Left cardiac atrium (tissue), 4 donors: ENCODE data around the gene NDUFS7. TPM values are rescaled to one million over a fixed set of nuclear protein-coding genes. Genes with fewer than 3 reads are reported as not detected.
A peak's percentile ranks its signal among the peaks of the same experiment; 100 is the strongest.
"Not testable (repeated sequence)": the region's sequence is repeated elsewhere in the genome, so short reads cannot be mapped to it uniquely, and the experiment has no call there.

ENCODE experiments used
- ATAC-seq, 2 donors: fragments of 200-7000 bp; cut with Tn5 transposase; one replicate each; pipeline ENCODE4 v1.9.1; 2020; ENCODE audit warnings: mild to moderate bottlenecking in 2 of 2, moderate library complexity in 2 of 2
- DNase-seq: peaks from one replicate; pipeline ENCODE4 v3.0.0-alpha.2; 2020
- intact Hi-C, 2 donors: fragments of 100-400 bp; cut with DNase I; formaldehyde crosslinking; loops; one replicate each; pipeline versions ENCODE4 v1.14.1 to v1.15.1; 2022 to 2023
- total RNA-seq, 2 donors: library from RNA; stranded (reverse); fragmentation: NEBNext Ultra II Directional; extraction: Animal tissue kit (Norgen Biotek cat#: 25700); gene quantifications; one replicate each; pipeline ENCODE4 v1.2.1, GENCODE V29; 2021
- donor health status: DM: no; HTN: yes; CAD: no.
- donor health status: DM: no; HTN: yes; CAD: no; lungs with severe emphysema.
- donor health status: DM: yes; HTN: yes; CAD: no.
- donor health status: Dilated cardiomyopathy.

The NDUFS7 gene
- total RNA-seq, 2 donors from 2014 or later = 240 to 267 TPM

DNA sequence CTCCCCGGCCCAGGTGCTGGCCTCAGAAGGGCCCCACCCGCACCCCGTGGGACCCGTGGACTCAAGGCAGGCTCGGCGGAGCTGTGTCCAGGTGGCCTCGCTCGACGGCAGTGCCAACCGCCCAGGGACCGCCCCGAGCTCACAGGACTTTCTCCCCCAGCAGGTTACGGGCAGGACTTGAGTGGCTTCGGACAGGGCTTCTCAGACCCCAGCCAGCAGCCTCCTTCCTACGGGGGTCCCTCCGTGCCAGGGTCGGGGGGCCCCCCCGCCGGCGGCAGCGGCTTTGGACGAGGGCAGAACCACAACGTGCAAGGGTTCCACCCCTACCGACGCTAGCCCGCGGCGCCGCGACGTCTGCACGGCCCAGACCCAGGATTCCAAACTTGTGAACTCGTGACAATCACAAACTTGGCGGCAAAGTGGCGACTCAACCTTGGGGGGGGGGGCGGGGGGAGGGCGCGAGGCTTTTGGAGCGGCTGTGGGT, 50.9 kb downstream of the NDUFS7 start:
- DNase-seq = peak; percentile 24
- no peak for ATAC-seq
- intact Hi-C loops = no loop called here

DNA sequence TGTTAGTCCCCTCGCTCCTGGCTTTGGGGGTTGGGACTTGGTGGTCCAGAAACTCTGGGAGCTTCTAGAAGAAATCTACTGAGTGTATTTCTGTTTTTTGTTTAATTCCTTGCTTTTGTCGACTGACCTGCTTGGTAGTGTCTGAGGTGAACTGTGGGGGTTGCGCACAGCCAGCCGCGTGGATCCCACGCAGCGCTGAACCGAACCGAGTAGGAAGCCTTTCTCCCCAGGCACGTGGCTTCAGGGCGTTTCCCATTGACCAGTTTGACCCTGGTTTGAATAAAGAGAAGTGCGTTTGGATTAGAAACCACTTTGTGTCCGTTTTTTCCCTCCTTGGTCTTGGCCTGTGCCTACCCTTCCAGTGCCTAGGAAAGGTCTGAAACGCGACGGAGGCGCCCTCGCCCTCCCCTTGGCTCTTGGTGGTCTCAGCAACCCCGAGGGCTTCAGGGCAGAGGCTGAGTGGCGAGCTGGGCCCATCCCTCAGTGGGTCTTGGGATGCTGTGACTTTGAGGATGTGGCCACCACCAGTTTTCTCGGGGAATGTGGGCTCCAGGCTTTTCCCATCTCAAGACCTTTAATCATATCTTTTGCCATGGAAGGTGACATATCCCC, 51.8 kb downstream of the NDUFS7 start:
- ATAC-seq (no peak), DNase-seq (no peak)
- intact Hi-C loops = no loop called here

GRCh38 chr19:1437609-1438008, 53.9 kb downstream of the NDUFS7 start:
- intact Hi-C loops = no loop called here
- ATAC-seq (no peak), DNase-seq (no peak)

DNA sequence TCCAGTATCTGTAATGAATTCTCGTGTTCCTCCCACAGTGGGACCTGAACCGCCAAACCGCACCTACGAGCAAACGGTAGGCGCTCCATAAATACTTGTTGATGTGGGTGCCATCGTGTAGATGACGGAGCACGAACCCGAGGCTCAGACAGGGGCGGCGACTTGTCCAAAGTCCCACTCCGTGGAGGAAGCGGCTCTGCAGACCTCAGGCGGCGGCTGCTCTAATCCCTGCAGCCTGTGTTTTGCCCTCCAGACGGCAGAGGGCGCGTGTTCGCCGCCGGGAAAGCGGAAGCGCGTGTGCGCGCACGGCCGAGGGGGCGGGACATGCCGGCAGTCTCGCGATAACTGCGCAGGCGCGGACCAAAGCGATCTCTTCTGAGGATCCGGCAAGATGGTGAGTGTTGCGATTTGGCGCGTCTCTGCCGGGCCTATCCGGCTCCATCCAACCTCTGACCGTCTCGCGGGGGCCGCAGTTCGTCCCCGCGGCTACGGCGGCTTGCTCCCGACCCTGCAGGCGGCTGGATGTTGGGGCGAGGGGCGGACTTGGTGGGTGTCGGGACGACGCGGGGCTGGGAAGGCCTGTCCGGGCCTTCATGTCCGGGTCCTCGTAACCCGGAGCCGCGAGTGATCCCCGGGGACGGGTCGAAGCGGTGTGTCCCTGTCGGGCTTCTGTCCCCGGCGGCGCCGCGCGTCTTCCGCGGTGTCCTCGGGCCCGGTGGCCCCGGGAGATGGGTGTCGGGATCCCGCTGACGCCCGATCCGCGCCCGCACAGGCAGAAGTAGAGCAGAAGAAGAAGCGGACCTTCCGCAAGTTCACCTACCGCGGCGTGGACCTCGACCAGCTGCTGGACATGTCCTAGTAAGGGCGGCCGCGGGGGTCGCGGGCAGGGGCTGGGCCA, 54.6 kb downstream of the NDUFS7 start, which contains the start of gene RPS15:
RPS15 (plus strand) TSS at position 362 of the 898 bp plus-strand sequence; CDS start at position 392, 30 bp downstream.
- intact Hi-C loops = no loop called here
- ATAC-seq (peak; percentile 88 to 95), DNase-seq (peak; percentile 96)

DNA sequence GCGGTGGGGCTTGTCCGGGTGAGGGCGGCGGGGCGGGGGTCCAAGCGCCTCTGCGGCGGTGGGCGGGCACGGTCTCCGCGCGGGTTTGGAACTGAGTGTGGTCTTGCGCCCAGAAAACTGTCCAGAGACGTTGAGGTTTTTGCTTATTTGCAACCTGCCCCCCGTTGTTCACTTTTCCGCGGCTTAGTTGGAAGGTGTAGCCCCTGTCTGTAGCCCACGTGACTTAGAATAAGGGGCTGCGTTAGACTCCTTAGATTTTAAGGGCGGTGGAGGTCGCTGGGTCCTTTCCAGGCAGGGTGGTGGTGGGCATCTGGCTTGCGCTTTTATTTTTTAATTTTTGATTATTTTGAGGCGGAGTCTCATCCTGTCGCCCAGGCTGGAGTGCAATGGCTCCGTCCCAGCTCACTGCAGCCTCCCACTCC, 55.2 kb downstream of the NDUFS7 start:
- intact Hi-C loops = no loop called here
- ATAC-seq (no peak), DNase-seq (no peak)

- ATAC-seq, intact Hi-C loops, DNase-seq: not testable (repeated sequence)
Measured at GRCh38 chr19:1439525-1440417, 56.1 kb downstream of the NDUFS7 start.

DNA sequence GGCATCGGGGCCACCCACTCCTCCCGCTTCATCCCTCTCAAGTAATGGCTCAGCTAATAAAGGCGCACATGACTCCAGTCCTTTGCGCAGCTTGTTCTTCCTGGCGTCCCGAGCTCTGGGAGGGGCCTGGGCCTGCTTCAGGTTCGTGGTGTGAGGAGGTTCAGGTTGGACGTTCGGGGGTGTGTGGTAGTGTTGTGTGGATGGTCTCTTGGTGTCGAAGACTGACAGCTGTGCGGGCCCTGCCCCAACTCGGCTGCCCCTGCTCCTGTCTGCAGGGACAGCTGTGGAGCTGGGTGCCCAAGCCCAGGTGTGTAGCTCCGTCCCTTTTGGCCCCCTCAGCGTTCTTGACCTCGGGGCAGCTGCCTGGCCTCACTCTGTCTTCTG, 56.7 kb downstream of the NDUFS7 start:
- ATAC-seq = no peak
- DNase-seq = no peak
- intact Hi-C loops = no loop called here

DNA sequence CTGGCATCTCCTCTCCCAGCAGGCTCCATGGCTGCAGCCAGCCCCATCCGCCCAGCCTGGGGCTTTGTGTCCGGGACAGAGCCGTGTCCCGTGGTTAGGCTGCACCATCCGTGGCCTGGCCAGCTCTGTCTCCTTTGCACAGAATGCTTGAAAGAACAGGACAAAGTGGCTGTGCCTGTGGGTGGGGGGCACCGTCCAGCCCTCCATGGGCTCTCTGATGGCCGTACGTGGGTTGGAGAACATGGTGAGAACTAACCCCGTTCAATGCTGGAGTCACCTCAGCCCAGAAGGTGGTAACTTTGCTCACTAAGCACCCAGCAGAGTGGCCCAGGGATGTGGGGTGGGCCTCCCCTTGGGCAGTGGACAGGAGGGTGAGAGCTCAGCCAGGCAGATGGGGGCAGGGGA, 57.3 kb downstream of the NDUFS7 start:
- intact Hi-C loops = no loop called here
- no peak for ATAC-seq
- DNase-seq = no peak

GRCh38 chr19:1441677-1442438, 58.2 kb downstream of the NDUFS7 start:
- intact Hi-C loops = no loop called here
- ATAC-seq (no peak), DNase-seq (no peak)

Other genes with a start within 250 kb of the NDUFS7 start
- 10 to 100 TPM; 27.2 to 64.2 TPM for gene SBNO2, start 209.6 kb upstream of the NDUFS7 start, total RNA-seq
- 10 to 100 TPM; 48.2 to 53.0 TPM for gene STK11, start 178.1 kb upstream of the NDUFS7 start, total RNA-seq
- 1 to 10 TPM; 1.6 to 3.8 TPM for gene CBARP, start 145.9 kb upstream of the NDUFS7 start, total RNA-seq
- gene ATP5F1D, start 142.2 kb upstream of the NDUFS7 start, total RNA-seq = 100 to 1,000 TPM; 540 to 639 TPM
- 100 to 1,000 TPM in 1 of 2 donors, 10 to 100 TPM in 1; 58.7 to 148 TPM for gene MIDN, start 135.3 kb upstream of the NDUFS7 start, total RNA-seq
- gene CIRBP, start 114.6 kb upstream of the NDUFS7 start, total RNA-seq = 100 to 1,000 TPM; 229 to 379 TPM
- gene FAM174C, start 108.4 kb upstream of the NDUFS7 start, total RNA-seq = 10 to 100 TPM; 19.2 to 21.4 TPM
- gene EFNA2, start 98.0 kb upstream of the NDUFS7 start, total RNA-seq = not detected
- gene GAMT, start 17.6 kb downstream of the NDUFS7 start, total RNA-seq = 10 to 100 TPM; 36.0 to 48.1 TPM
- 10 to 100 TPM; 74.1 to 95.7 TPM for gene DAZAP1, start 23.7 kb downstream of the NDUFS7 start, total RNA-seq
- gene RPS15, start 54.5 kb downstream of the NDUFS7 start, total RNA-seq = 100 to 1,000 TPM; 714 to 737 TPM
- gene APC2, start 66.2 kb downstream of the NDUFS7 start, total RNA-seq = under 1 TPM; 0.18 to 0.21 TPM
- gene C19orf25, start 95.3 kb downstream of the NDUFS7 start, total RNA-seq = 10 to 100 TPM; 16.1 to 18.9 TPM
- gene PCSK4, start 106.4 kb downstream of the NDUFS7 start, total RNA-seq = 1 to 10 TPM in 1 of 2 donors, under 1 TPM in 1; 0.89 to 1.6 TPM
- 1 to 10 TPM; 2.2 to 2.3 TPM for gene REEP6, start 107.3 kb downstream of the NDUFS7 start, total RNA-seq
- 10 to 100 TPM; 18.9 to 25.0 TPM for gene ADAMTSL5, start 129.1 kb downstream of the NDUFS7 start, total RNA-seq
- not detected for gene PLK5, start 140.2 kb downstream of the NDUFS7 start, total RNA-seq
- 10 to 100 TPM; 10.9 to 12.0 TPM for gene MEX3D, start 184.4 kb downstream of the NDUFS7 start, total RNA-seq
- gene MBD3, start 209.0 kb downstream of the NDUFS7 start, total RNA-seq = 10 to 100 TPM; 58.0 to 60.8 TPM
- gene UQCR11, start 221.6 kb downstream of the NDUFS7 start, total RNA-seq = 100 to 1,000 TPM; 674 to 933 TPM